Osteocyte (in vitro differentiated cells): ENCODE results near the gene PRRT3. TPM values are rescaled to one million over a fixed set of nuclear protein-coding genes. Genes with fewer than 3 reads are reported as not detected.

Experiments used
- DNase-seq: peaks from one replicate; pipeline ENCODE4 v3.0.0; 2021; ENCODE audit warnings: mixed read lengths; ENCODE audit not compliant: unreplicated experiment; ENCODE audit errors: extremely low spot score
- H3K27ac Mint-ChIP-seq: one replicate; pipeline ENCODE4 v1.8.0; 2021; ENCODE audit warnings: mild to moderate bottlenecking, mixed read lengths; ENCODE audit not compliant: unreplicated experiment
- H3K27me3 Mint-ChIP-seq: one replicate; pipeline ENCODE4 v1.8.0; 2021; ENCODE audit warnings: mixed read lengths; ENCODE audit not compliant: unreplicated experiment
- H3K36me3 Mint-ChIP-seq: one replicate; pipeline ENCODE4 v1.8.0; 2021; ENCODE audit warnings: mixed read lengths; ENCODE audit not compliant: unreplicated experiment
- H3K4me1 Mint-ChIP-seq: one replicate; pipeline ENCODE4 v1.8.0; 2021; ENCODE audit warnings: mixed read lengths; ENCODE audit not compliant: unreplicated experiment
- H3K4me3 Mint-ChIP-seq: one replicate; pipeline ENCODE4 v1.8.0; 2021; ENCODE audit warnings: mild to moderate bottlenecking, moderate library complexity, mixed read lengths; ENCODE audit not compliant: unreplicated experiment
- H3K9me3 Mint-ChIP-seq: one replicate; pipeline ENCODE4 v1.8.0; 2021; ENCODE audit warnings: mixed read lengths; ENCODE audit not compliant: unreplicated experiment
- CTCF ChIP-seq: fragments of 200-600 bp; sonication (generic); IDR thresholded peaks from 2 replicates; pipeline ENCODE4 v1.5.0; 2021; ENCODE audit warnings: antibody characterized with exemption, mild to moderate bottlenecking, moderate library complexity
- total RNA-seq: library from RNA; stranded (reverse); gene quantifications from 2 replicates; pipeline ENCODE4 v1.2.1, GENCODE V29; 2021

PRRT3 gene
- total RNA-seq, 1 donor from 2014 or later, result 6.6 TPM

GRCh38 chr3:9951598-9951961, 628 bp downstream of the PRRT3 start:
- no peak for TF ChIP-seq CTCF
- no peak for DNase-seq
- H3K36me3 Mint-ChIP-seq, result no peaks in the 10 kb centered on the region
- no peak overlapping the region for H3K27ac Mint-ChIP-seq
- H3K4me3 Mint-ChIP-seq, result peak overlapping the region; percentile 76
- no peaks in the 10 kb centered on the region for H3K27me3 Mint-ChIP-seq
- peaks cover 22% of the 10 kb centered on the region for H3K4me1 Mint-ChIP-seq
- H3K9me3 Mint-ChIP-seq, result no peaks in the 10 kb centered on the region

GRCh38 chr3:9951126-9951525, 1.1 kb downstream of the PRRT3 start:
- Mint-ChIP-seq H3K4me3 (peak overlapping the region; percentile 76), H3K9me3 (no peaks in the 10 kb centered on the region), H3K27me3 (no peaks in the 10 kb centered on the region), H3K36me3 (no peaks in the 10 kb centered on the region), H3K27ac (no peak overlapping the region), H3K4me1 (peaks cover 23% of the 10 kb centered on the region)
- TF ChIP-seq CTCF, result no peak
- DNase-seq, result no peak

- Mint-ChIP-seq H3K4me3 (no peak overlapping the region), H3K9me3 (no peaks in the 10 kb centered on the region), H3K36me3 (no peaks in the 10 kb centered on the region), H3K4me1 (peaks cover 22% of the 10 kb centered on the region), H3K27ac (no peak overlapping the region), H3K27me3 (no peaks in the 10 kb centered on the region)
- DNase-seq, result no peak
- TF ChIP-seq CTCF, result no peak
Measured at GRCh38 chr3:9949626-9950025, 2.6 kb downstream of the PRRT3 start.

- Mint-ChIP-seq H3K27me3 (no peaks in the 10 kb centered on the region), H3K9me3 (no peaks in the 10 kb centered on the region), H3K4me1 (peaks cover 22% of the 10 kb centered on the region), H3K36me3 (no peaks in the 10 kb centered on the region), H3K27ac (no peak overlapping the region), H3K4me3 (no peak overlapping the region)
- DNase-seq, result no peak
- TF ChIP-seq CTCF, result no peak
Measured at GRCh38 chr3:9949115-9949514, 3.1 kb downstream of the PRRT3 start.

GRCh38 chr3:9948586-9948985, 3.6 kb downstream of the PRRT3 start:
- Mint-ChIP-seq H3K4me1 (peaks cover 22% of the 10 kb centered on the region), H3K27ac (no peak overlapping the region), H3K4me3 (no peak overlapping the region), H3K27me3 (no peaks in the 10 kb centered on the region), H3K36me3 (no peaks in the 10 kb centered on the region), H3K9me3 (no peaks in the 10 kb centered on the region)
- TF ChIP-seq CTCF, result no peak
- DNase-seq, result no peak
